Measurements from ENCODE around the gene MALT1.

MALT1 gene

GRCh38 chr18:58694221-58694620 is 23.0 kb downstream of the MALT1 start:
- no peak for DNase-seq

GRCh38 chr18:58694720-58695468 is 23.6 kb downstream of the MALT1 start:
- no peak for DNase-seq

GRCh38 chr18:58695772-58696171 is 24.5 kb downstream of the MALT1 start:
- no peak for DNase-seq

- DNase-seq: no peak
Observed at GRCh38 chr18:58697146-58697545, 25.9 kb downstream of the MALT1 start.

- no peak for DNase-seq
Observed at GRCh38 chr18:58698701-58699193, 27.5 kb downstream of the MALT1 start.

GRCh38 chr18:58699551-58699950 is 28.3 kb downstream of the MALT1 start:
- DNase-seq: no peak

- DNase-seq: no peak
Observed at GRCh38 chr18:58700209-58700608, 28.9 kb downstream of the MALT1 start.

- no peak for DNase-seq
Observed at GRCh38 chr18:58712930-58713329, 41.7 kb downstream of the MALT1 start.

- DNase-seq: no peak
Observed at GRCh38 chr18:58714259-58714658, 43.0 kb downstream of the MALT1 start.

GRCh38 chr18:58714821-58715220 is 43.6 kb downstream of the MALT1 start:
- DNase-seq: no peak

- no peak for DNase-seq
Observed at GRCh38 chr18:58715540-58715939, 44.3 kb downstream of the MALT1 start.

- no peak for DNase-seq
Observed at GRCh38 chr18:58716060-58716756, 44.9 kb downstream of the MALT1 start.

GRCh38 chr18:58721566-58722239 is 50.4 kb downstream of the MALT1 start:
- no peak for DNase-seq

GRCh38 chr18:58723810-58724602 is 52.7 kb downstream of the MALT1 start:
- no peak for DNase-seq

- DNase-seq: no peak
Observed at GRCh38 chr18:58726671-58727070, 55.4 kb downstream of the MALT1 start.

GRCh38 chr18:58727776-58728500 is 56.7 kb downstream of the MALT1 start:
- no peak for DNase-seq

- DNase-seq: no peak
Observed at GRCh38 chr18:58728719-58729118, 57.5 kb downstream of the MALT1 start.

GRCh38 chr18:58730618-58731017 is 59.4 kb downstream of the MALT1 start:
- no peak for DNase-seq

- DNase-seq: no peak
Observed at GRCh38 chr18:58732471-58732870, 61.2 kb downstream of the MALT1 start.

- DNase-seq: no peak
Observed at GRCh38 chr18:58733866-58734265, 62.6 kb downstream of the MALT1 start.

GRCh38 chr18:58738322-58738721 is 67.1 kb downstream of the MALT1 start:
- DNase-seq: no peak

- no peak for DNase-seq
Observed at GRCh38 chr18:58745914-58746313, 74.6 kb downstream of the MALT1 start.

Data from effector CD8-positive, alpha-beta T cell (primary cell).